Gastroesophageal sphincter (tissue), 4 donors: ENCODE data around the gene SKIC8. TPM values are rescaled to one million over a fixed set of nuclear protein-coding genes. Genes with fewer than 3 reads are reported as not detected.

ENCODE experiments used
- ATAC-seq: fragments of 150-250 bp; one replicate; pipeline ENCODE4 v1.9.1; 2016; ENCODE audit warnings: mild to moderate bottlenecking, moderate library complexity
- H3K27ac ChIP-seq, 4 donors: fragments of 200-600 bp; sonication (generic) in 3 of 4; 1 replicate in 3 of 4; 2 replicates in 1 of 4; pipeline ENCODE4 v1.5.1; 2016 to 2019
- H3K27me3 ChIP-seq: fragments of 200-600 bp; sonication (generic); one replicate; pipeline ENCODE4 v1.5.1; 2019
- H3K36me3 ChIP-seq, 2 donors: fragments of 200-600 bp; sonication (generic); one replicate each; pipeline ENCODE4 v1.5.1; 2019; ENCODE audit warnings: control low read depth in 1 of 2
- H3K4me1 ChIP-seq, 3 donors: fragments of 200-600 bp; sonication (generic); 1 replicate in 2 of 3; 2 replicates in 1 of 3; pipeline ENCODE4 v1.5.1; 2016 to 2019; ENCODE audit warnings: control low read depth in 2 of 3
- H3K4me3 ChIP-seq, 2 donors: fragments of 200-600 bp; sonication (generic); one replicate each; pipeline ENCODE4 v1.5.1; 2019; ENCODE audit warnings: mild to moderate bottlenecking in 1 of 2, moderate library complexity in 1 of 2
- H3K9me3 ChIP-seq, 3 donors: fragments of 200-600 bp; sonication (generic); one replicate each; pipeline ENCODE4 v1.5.1; 2017 to 2019; ENCODE audit warnings: control low read depth in 2 of 3
- CTCF ChIP-seq, 4 experiments: fragments of 200-600 bp in 2 of 4; fragments of 450-650 bp in 2 of 4; sonication (generic) in 1 of 4; IDR thresholded peaks; one replicate each; pipeline ENCODE4 v1.5.1; 2017 to 2019; ENCODE audit warnings: antibody characterized with exemption in 4 of 4, mild to moderate bottlenecking in 2 of 4, moderate library complexity in 2 of 4
- EP300 ChIP-seq: sonication (generic); formaldehyde crosslinking; IDR thresholded peaks from one replicate; pipeline ENCODE4 v1.6.1; 2017; ENCODE audit warnings: antibody characterized with exemption, mild to moderate bottlenecking
- POLR2A ChIP-seq, 2 donors: fragments of 450-650 bp; IDR thresholded peaks; one replicate each; pipeline ENCODE4 v1.6.1; 2017; ENCODE audit warnings: antibody characterized with exemption in 2 of 2, mild to moderate bottlenecking in 2 of 2, moderate library complexity in 1 of 2
- POLR2AphosphoS5 ChIP-seq: sonication (generic); formaldehyde crosslinking; IDR thresholded peaks from one replicate; pipeline ENCODE4 v1.6.1; 2017; ENCODE audit warnings: antibody characterized with exemption
- WGBS, 2 donors: methylation state at CpG; one replicate each; pipeline ENCODE4 v1.1.5; 2018; ENCODE audit warnings: low coverage in 1 of 2; 5-methylcytosine and 5-hydroxymethylcytosine counted together
- total RNA-seq, 4 donors: library from RNA; depleted of rRNA; stranded (reverse); fragments of >200 nt; gene quantifications; one replicate each; pipeline ENCODE4 v1.1.0, GENCODE V29; 2016

The SKIC8 gene
- total RNA-seq, 4 donors from 2014 or later: 31.1 to 59.0 (median 44.4) TPM

GRCh38 chr15:78324144-78324543 is 24.7 kb upstream of the SKIC8 start:
- no peaks in the 10 kb centered on the region for H3K9me3 ChIP-seq
- TF ChIP-seq EP300 (no peak), POLR2AphosphoS5 (no peak), CTCF (IDR thresholded peaks at IDR 0.05) (no peak), POLR2A (IDR thresholded peaks at IDR 0.05) (no peak)
- ATAC-seq: no peak
- no peak overlapping the region for H3K27ac ChIP-seq
- no peaks in the 10 kb centered on the region for H3K4me1 ChIP-seq
- no peaks in the 10 kb centered on the region for H3K27me3 ChIP-seq
- no peaks in the 10 kb centered on the region for H3K36me3 ChIP-seq
- no peak overlapping the region for H3K4me3 ChIP-seq
- WGBS, 2 donors: 86 to 87% methylated on average over 4 to 5 of the region's 5 CpGs

GRCh38 chr15:78323693-78324092 is 24.3 kb upstream of the SKIC8 start:
- no peak overlapping the region for H3K4me3 ChIP-seq
- H3K27ac ChIP-seq: no peak overlapping the region
- H3K4me1 ChIP-seq: no peaks in the 10 kb centered on the region
- no peaks in the 10 kb centered on the region for H3K9me3 ChIP-seq
- 86% methylated on average over 1 of the region's 7 CpGs; no CpG with 5 or more reads in 1 of the 2 donors for WGBS, 2 donors
- no peak for TF ChIP-seq EP300
- TF ChIP-seq POLR2AphosphoS5: no peak
- no peak for TF ChIP-seq CTCF (IDR thresholded peaks at IDR 0.05)
- no peak for TF ChIP-seq POLR2A (IDR thresholded peaks at IDR 0.05)
- no peaks in the 10 kb centered on the region for H3K27me3 ChIP-seq
- H3K36me3 ChIP-seq: no peaks in the 10 kb centered on the region
- no peak for ATAC-seq

GRCh38 chr15:78322724-78323521 is 23.5 kb upstream of the SKIC8 start:
- no peaks in the 10 kb centered on the region for H3K36me3 ChIP-seq
- no peak for ATAC-seq
- H3K4me3 ChIP-seq: no peak overlapping the region
- H3K27ac ChIP-seq: no peak overlapping the region
- H3K27me3 ChIP-seq: no peaks in the 10 kb centered on the region
- 64 to 70% methylated on average over 4 to 12 of the region's 19 CpGs for WGBS, 2 donors
- no peaks in the 10 kb centered on the region for H3K4me1 ChIP-seq
- TF ChIP-seq POLR2AphosphoS5: no peak
- no peak for TF ChIP-seq EP300
- TF ChIP-seq CTCF (IDR thresholded peaks at IDR 0.05): no peak
- no peak for TF ChIP-seq POLR2A (IDR thresholded peaks at IDR 0.05)
- H3K9me3 ChIP-seq: no peaks in the 10 kb centered on the region

- Histone ChIP-seq H3K9me3 (no peaks in the 10 kb centered on the region), H3K27me3 (no peaks in the 10 kb centered on the region), H3K4me3 (no peak overlapping the region), H3K4me1 (no peaks in the 10 kb centered on the region), H3K27ac (no peak overlapping the region), H3K36me3 (no peaks in the 10 kb centered on the region)
- no peak for ATAC-seq
- 69% methylated on average over 8 of the region's 15 CpGs; no CpG with 5 or more reads in 1 of the 2 donors for WGBS, 2 donors
- TF ChIP-seq EP300 (no peak), CTCF (IDR thresholded peaks at IDR 0.05) (no peak)
Measured at GRCh38 chr15:78322243-78322642, 22.8 kb upstream of the SKIC8 start.

- H3K9me3 ChIP-seq: no peaks in the 10 kb centered on the region
- no peaks in the 10 kb centered on the region for H3K27me3 ChIP-seq
- no peak for TF ChIP-seq EP300
- no peak for TF ChIP-seq POLR2AphosphoS5
- no peak for TF ChIP-seq POLR2A (IDR thresholded peaks at IDR 0.05)
- no peak for TF ChIP-seq CTCF (IDR thresholded peaks at IDR 0.05)
- H3K27ac ChIP-seq: no peak overlapping the region
- no peaks in the 10 kb centered on the region for H3K4me1 ChIP-seq
- no peaks in the 10 kb centered on the region for H3K36me3 ChIP-seq
- ATAC-seq: no peak
- H3K4me3 ChIP-seq: no peak overlapping the region
- WGBS, 2 donors: no CpG with 5 or more reads among the region's 4 CpGs
Measured at GRCh38 chr15:78321786-78322185, 22.4 kb upstream of the SKIC8 start.
